HG03135 (cell line): ENCODE results near the gene EIF3B.
"Not testable (repeated sequence)": the region's sequence is repeated elsewhere in the genome, so short reads cannot be mapped to it uniquely, and the experiment has no call there.

Source experiments
- ATAC-seq: cut with Tn5 transposase; IDR thresholded peaks from one replicate; pipeline ENCODE4 v1.9.1; 2021; ENCODE audit warnings: mild to moderate bottlenecking, moderate library complexity; ENCODE audit not compliant: unreplicated experiment

The EIF3B gene

GRCh38 chr7:2376351-2377154, 21.9 kb downstream of the EIF3B start:
- no peak for ATAC-seq

- not testable (repeated sequence) for ATAC-seq
These were observed 22.9 kb downstream of the EIF3B start for GRCh38 chr7:2377492-2377891.

GRCh38 chr7:2378125-2378524, 23.5 kb downstream of the EIF3B start:
- not testable (repeated sequence) for ATAC-seq

DNA sequence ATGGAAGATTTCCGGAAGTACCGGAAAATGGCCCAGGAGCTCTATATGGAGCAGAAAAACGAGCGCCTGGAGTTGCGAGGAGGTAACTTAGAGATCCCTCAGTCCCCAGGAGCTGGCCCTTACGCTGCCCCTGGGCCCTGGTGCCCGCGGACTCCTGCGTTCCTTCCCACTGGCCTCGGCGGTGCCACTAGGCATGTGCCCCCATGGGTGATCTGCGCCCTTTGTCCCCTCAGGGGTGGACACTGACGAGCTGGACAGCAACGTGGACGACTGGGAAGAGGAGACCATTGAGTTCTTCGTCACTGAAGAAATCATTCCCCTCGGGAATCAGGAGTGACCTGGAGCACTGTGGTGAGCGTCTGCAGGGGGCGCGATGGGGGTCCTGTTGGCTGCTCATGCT, 24.5 kb downstream of the EIF3B start:
- no peak for ATAC-seq

DNA sequence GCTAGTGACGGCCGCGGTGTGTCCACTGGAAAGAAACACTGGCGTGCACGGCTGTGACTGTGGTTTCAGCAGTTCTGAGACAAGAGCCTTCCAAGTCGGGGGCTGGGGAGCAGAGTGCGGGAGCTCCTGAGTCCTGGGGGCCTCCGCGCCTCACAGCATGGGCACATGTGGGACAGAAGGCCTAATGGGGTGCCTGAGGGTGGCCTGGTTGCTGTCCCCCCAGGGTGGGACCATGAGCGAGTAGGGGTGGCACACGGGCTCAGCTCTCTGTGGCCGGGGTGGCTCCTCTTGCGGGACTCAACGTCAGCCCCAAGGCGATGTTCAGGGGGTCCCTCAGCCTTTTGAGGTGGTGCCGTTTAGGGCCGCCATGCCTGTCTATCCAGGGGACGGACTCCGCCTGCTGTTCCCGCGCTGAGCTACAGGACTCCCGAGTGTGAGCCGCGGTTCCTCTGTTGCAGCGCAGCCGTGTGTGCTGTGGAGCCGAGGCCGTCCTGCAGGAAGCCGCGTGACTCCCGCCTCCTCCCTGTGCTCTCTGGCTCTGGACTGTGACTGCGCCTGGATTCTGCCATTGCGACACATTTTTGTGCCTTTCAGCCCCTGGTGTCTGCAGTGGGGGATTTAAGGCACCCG, 25.3 kb downstream of the EIF3B start:
- ATAC-seq = no peak

- ATAC-seq = no peak
These were observed 25.8 kb downstream of the EIF3B start for GRCh38 chr7:2380461-2380860.

DNA sequence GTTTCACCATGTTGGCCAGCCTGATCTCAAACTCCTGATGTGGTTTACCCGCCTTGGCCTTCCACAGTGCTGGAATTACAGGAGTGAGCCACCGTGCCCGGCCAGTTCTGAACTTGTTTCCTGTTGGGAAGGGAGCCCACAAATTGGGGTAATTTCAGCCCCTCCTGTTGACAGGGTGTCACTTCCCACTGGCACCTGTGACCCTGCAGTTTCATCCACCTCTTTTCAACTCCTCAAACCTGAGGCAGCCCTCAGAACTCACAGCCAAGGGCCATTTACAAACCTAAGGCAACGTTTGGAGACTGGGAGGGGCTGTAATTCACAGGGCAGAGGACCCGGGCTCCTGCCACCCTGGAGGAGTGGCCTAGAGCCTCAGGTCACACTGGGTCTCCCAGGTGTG, 26.6 kb downstream of the EIF3B start:
- ATAC-seq = no peak

- ATAC-seq = no peak
These were observed 27.4 kb downstream of the EIF3B start for GRCh38 chr7:2381881-2382509.

DNA sequence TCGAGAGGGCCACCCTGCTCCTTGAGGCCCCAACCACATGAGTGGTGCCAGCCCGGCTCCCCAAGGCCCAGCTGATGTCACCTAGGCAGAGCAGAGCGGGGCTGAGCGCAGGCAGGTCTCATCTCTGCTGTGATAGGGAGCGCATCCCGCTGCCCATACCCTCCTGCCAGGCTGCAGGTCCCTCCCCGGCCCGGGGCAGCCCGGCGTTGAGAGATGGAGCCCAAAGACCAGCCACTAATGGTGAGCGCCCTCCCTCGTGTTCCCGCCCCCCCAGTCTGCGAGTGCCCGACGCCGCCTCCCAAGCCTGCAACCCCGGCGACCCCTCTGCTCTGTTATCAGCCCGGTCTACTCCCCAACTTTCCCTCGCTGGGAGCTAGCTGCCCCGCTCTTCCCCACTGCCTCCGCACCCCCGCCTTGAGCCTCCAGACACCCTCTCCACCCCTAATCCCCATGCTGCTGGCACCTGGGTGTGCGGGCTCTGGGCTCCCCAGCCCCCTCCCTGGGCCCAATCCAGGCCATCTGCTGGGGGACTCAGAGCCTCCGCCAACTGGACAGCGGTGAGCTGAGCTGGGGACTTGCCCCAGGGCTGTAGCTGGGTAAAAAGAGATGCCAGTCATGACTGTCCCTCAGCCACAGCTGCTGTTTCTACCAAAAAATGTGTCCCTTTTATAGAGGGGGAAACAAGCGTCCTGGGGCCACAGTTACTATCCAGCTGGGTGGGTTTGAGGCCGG, 29.1 kb downstream of the EIF3B start:
- ATAC-seq = no peak

GRCh38 chr7:2384354-2385243, 30.0 kb downstream of the EIF3B start:
- ATAC-seq = no peak

DNA sequence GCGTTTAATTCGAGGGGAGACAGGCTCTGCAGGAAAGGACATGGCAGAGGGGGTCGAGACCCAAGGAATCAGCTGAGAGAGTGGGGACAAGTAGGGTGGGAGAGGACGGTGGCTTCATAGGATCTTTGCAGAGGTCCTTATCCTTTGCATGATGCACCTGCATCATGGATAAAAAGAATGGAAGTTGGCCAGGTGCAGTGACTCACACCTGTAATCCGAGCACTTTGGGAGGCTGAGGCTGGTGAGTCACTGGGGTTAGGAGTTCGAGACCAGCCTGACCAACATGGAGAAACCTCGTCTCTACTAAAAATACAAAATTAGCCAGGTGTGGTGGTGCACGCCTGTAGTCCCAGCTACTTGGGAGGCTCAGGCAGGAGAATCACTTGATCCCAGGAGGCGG, 31.5 kb downstream of the EIF3B start:
- ATAC-seq = not testable (repeated sequence)

DNA sequence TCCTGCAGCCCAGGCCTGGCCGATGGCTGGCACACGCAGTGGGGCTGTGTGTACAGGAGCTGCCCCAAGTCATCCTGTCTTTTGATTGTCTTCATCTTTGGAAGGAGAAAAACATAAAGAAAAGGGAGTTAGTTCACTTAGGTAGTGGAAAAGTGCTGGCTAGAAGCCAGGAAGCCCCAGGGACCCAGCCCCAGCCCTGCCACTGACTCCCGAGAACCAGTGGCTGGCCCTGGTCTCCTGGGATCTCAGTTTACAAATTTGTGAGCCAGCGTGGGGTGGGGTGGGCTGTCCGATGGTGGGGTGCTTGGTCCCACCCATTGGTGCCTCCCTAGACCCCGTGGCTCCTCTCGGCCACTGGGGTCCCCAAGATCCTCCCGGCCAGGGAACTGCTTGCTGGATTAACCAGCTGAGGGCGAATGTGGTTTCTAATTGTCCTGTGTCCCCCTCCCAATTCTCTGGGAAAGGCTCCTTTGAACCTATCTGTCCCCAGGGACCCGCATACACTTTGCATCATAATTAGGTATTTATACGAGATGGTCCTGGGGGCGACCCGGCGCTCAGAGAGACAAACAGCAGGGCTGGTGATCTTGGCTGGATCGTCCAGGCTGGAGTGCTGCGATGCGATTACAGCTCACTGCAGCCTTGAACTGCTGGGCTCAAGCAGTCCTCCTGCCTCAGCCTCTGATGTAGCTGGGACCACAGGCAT, 32.5 kb downstream of the EIF3B start:
- ATAC-seq = no peak

- no peak for ATAC-seq
These were observed 33.4 kb downstream of the EIF3B start for GRCh38 chr7:2387897-2388636.

DNA sequence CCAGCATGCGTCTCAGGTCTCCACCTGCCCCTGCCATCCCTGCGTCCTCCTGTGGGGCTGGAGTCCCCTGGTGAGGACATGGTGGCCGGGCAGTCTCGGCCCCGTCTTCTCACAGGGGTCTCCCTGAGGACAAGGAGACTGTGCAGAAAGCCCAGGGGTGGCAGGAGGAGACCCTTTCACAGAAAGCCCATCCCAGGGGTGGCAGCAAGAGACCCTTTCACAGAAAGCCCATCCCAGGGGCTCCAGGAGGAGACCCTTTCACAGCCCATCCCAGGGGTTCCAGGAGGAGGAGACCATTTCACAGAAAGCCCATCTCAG, 34.0 kb downstream of the EIF3B start:
- no peak for ATAC-seq

DNA sequence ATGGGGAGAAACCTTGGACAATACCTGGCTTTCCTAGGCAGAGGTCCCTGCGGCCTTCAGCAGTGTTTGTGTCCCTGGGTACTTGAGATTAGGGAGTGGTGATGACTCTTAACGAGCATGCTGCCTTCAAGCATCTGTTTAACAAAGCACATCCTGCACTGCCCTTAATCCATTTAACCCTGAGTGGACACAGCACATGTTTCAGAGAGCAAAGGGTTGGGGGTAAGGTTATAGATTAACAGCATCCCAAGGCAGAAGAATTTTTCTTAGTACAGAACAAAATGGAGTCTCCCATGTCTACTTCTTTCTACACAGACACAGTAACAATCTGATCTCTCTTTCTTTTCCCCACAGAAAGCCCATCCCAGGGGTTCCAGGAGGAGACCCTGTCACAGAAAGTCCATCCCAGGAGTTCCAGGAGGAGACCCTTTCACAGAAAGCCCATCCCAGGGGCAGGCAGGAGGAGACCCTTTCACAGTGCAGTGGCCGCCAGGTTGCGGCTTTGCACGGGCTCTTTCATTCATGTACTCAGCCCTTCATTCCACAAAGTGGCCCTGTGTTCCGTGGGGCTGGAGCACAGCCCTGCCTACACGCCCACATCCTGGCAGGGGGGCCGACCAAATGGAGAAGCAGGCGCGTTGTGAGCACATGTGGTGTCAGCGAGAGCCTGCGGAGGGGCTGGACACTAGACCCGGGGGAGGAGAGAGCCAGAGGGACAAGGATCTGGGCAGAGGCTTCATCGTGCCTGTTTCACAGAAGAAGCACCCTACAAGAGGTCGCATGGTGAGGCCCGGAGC, 35.6 kb downstream of the EIF3B start:
- not testable (repeated sequence) for ATAC-seq

DNA sequence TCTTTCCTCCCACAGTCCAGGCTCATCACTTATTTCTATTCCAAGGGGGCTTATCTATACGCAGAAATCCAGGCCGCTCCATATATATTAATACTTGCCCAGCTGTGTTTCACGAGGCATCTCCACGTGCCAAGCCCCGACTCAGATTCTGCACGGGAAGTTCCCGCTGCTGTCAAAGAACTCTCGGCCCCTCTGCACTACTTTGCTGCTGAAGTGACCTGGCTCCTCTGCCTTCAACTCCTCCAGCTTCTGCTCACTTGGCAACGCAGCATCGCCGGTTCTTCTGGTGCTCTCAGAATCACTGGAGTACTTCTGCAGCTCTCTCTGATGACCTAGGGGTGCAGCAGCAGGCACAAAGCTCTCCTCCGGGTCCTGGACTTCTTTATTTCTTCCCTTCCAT, 39.1 kb downstream of the EIF3B start:
- ATAC-seq = no peak

DNA sequence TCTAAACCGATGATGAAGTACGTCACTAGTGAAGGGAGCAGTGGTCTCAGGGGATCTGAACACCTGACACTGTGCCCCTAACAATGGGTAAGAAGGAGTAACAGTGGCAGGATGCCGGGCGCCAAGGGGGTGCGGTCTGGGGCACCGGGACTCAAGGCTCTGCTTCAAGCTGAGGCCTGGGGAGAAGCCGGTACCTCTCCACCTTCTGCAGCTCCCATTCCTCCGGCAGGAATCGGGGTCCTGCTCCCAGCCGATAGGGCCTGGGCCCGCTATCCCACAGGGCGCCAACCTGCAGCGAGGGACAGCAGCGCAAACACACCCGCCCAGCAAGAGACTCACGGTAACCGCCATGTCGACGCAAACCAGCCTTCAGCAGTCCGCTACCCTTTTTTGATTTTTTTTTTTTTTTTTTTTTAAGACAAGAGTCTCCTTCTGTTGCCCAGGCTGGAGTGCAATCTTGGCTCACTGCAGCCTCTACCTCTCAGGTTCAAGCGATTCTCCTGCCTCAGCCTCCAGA, 40.0 kb downstream of the EIF3B start:
- no peak for ATAC-seq

DNA sequence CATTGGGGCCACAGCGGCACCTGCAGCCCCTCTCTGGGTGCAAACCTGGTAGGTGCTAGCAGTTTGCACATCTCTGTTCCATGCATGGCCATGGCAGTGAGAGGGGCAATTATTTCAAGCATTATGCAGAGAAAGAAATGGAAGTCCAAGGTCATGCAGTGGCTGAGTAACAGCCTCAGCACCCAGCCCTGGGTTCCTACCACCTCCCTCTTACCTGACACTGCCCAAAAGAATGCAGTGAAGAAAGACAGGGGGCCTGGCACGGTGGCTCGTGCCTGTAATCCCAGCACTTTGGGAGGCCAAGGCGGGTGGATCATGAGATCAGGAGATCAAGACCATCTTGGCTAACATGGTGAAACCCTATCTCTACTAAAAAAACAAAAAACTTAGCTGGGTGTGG, 43.9 kb downstream of the EIF3B start:
- ATAC-seq = no peak
